CD14-positive monocyte (primary cell): ENCODE data around the gene ZBTB17. TPM values are rescaled to one million over a fixed set of nuclear protein-coding genes. Genes with fewer than 3 reads are reported as not detected.

Source experiments
- DNase-seq, 3 donors: peaks; one replicate each; pipeline ENCODE4 v3.0.0-alpha.2; 2011 to 2022
- H2AFZ ChIP-seq: 2 replicates; pipeline ENCODE4 v1.6.0; 2012; ENCODE audit warnings: mild to moderate bottlenecking, low read depth, low read length, inconsistent platforms; ENCODE audit not compliant: insufficient read depth, poor library complexity, severe bottlenecking
- H3K27ac ChIP-seq, 2 donors: 1 replicate in 1 of 2; 2 replicates in 1 of 2; pipeline ENCODE4 v1.5.1; 2012 to 2013; ENCODE audit warnings: low read length in 2 of 2, control low read depth in 1 of 2, inconsistent platforms in 1 of 2, low read depth in 1 of 2, mild to moderate bottlenecking in 1 of 2
- H3K27me3 ChIP-seq, 2 donors: one replicate each; pipeline versions ENCODE4 v1.6.0 to v1.6.1; 2011 to 2013; ENCODE audit warnings: low read length in 2 of 2; ENCODE audit not compliant: control insufficient read depth in 2 of 2, insufficient read depth in 2 of 2
- H3K36me3 ChIP-seq, 2 donors: replicated peaks in 1 of 2; 1 replicate in 1 of 2; 2 replicates in 1 of 2; pipeline versions ENCODE4 v1.5.1 to v1.6.1; 2012 to 2013; ENCODE audit warnings: low read length in 2 of 2, control low read depth in 1 of 2, inconsistent platforms in 1 of 2, mild to moderate bottlenecking in 1 of 2; ENCODE audit not compliant: insufficient read depth in 2 of 2, control insufficient read depth in 1 of 2
- H3K4me1 ChIP-seq, 2 donors: 1 replicate in 1 of 2; 2 replicates in 1 of 2; pipeline versions ENCODE4 v1.5.1 to v1.6.1; 2012 to 2013; ENCODE audit warnings: low read length in 2 of 2, control low read depth in 1 of 2, inconsistent platforms in 1 of 2, mild to moderate bottlenecking in 1 of 2, moderate library complexity in 1 of 2; ENCODE audit not compliant: insufficient read depth in 2 of 2, control insufficient read depth in 1 of 2
- H3K4me2 ChIP-seq: replicated peaks from 2 replicates; pipeline ENCODE3; 2012; ENCODE audit warnings: low read length, moderate library complexity, mild to moderate bottlenecking; ENCODE audit not compliant: poor library complexity, severe bottlenecking; ENCODE audit errors: extremely low read depth
- H3K4me3 ChIP-seq, 3 experiments: fragments of 200-600 bp in 1 of 3; sonication (generic) in 1 of 3; replicated peaks in 1 of 3; 1 replicate in 2 of 3; 2 replicates in 1 of 3; pipeline ENCODE4 v1.5.1; 2011 to 2013; ENCODE audit warnings: low read length in 3 of 3, mild to moderate bottlenecking in 3 of 3, control low read depth in 2 of 3, low read depth in 2 of 3, inconsistent platforms in 1 of 3, moderate library complexity in 1 of 3
- H3K79me2 ChIP-seq: 2 replicates; pipeline ENCODE4 v1.6.0; 2012; ENCODE audit warnings: mild to moderate bottlenecking, control low read depth, inconsistent platforms, low read length, moderate library complexity; ENCODE audit not compliant: insufficient read depth
- H3K9ac ChIP-seq: 2 replicates; pipeline ENCODE4 v1.6.0; 2017; ENCODE audit warnings: low read length, mild to moderate bottlenecking; ENCODE audit not compliant: insufficient read depth, poor library complexity, severe bottlenecking
- H3K9me3 ChIP-seq, 2 donors: replicated peaks in 1 of 2; 1 replicate in 1 of 2; 2 replicates in 1 of 2; pipeline versions ENCODE4 v1.5.1 to v1.6.1; 2012 to 2013; ENCODE audit warnings: low read length in 2 of 2, control low read depth in 1 of 2; ENCODE audit not compliant: control insufficient read depth in 1 of 2, insufficient read depth in 1 of 2
- H4K20me1 ChIP-seq: 2 replicates; pipeline ENCODE4 v1.6.0; 2012; ENCODE audit warnings: mild to moderate bottlenecking, low read length, control low read depth, moderate library complexity; ENCODE audit not compliant: insufficient read depth
- H3K27ac Mint-ChIP-seq, 7 donors: one replicate each; pipeline ENCODE4 v1.8.0; 2020; ENCODE audit warnings: mild to moderate bottlenecking in 7 of 7, mixed read lengths in 7 of 7, moderate library complexity in 6 of 7, inconsistent platforms in 2 of 7
- H3K27me3 Mint-ChIP-seq, 3 donors: one replicate each; pipeline ENCODE4 v1.8.0; 2021 to 2022; ENCODE audit warnings: low read depth in 3 of 3, mild to moderate bottlenecking in 3 of 3, mixed read lengths in 3 of 3, moderate library complexity in 3 of 3, inconsistent platforms in 1 of 3
- H3K36me3 Mint-ChIP-seq, 2 donors: one replicate each; pipeline ENCODE4 v1.8.0; 2020; ENCODE audit warnings: mixed read lengths in 2 of 2, inconsistent platforms in 1 of 2, mild to moderate bottlenecking in 1 of 2
- H3K4me1 Mint-ChIP-seq: one replicate; pipeline ENCODE4 v1.8.0; 2020; ENCODE audit warnings: mild to moderate bottlenecking, mixed read lengths
- H3K4me3 Mint-ChIP-seq, 2 donors: one replicate each; pipeline ENCODE4 v1.8.0; 2020; ENCODE audit warnings: mild to moderate bottlenecking in 2 of 2, mixed read lengths in 2 of 2, moderate library complexity in 1 of 2
- H3K9me3 Mint-ChIP-seq, 7 donors: one replicate each; pipeline ENCODE4 v1.8.0; 2020 to 2022; ENCODE audit warnings: mixed read lengths in 7 of 7, mild to moderate bottlenecking in 6 of 7, moderate library complexity in 6 of 7, inconsistent platforms in 2 of 7
- WGBS: methylation state at CpG from one replicate; pipeline ENCODE4 v1.1.5; 2013; ENCODE audit warnings: missing lambda C conversion rate; ENCODE audit not compliant: insufficient coverage; 5-methylcytosine and 5-hydroxymethylcytosine counted together
- intact Hi-C, 2 donors: fragments of 100-400 bp; cut with micrococcal nuclease; formaldehyde crosslinking; loops; one replicate each; pipeline versions ENCODE4 v1.15.0 to v1.15.1; 2023
- polyA plus RNA-seq, 3 donors: library from polyadenylated mRNA; depleted of rRNA in 1 of 3; unstranded in 2 of 3; stranded (reverse) in 1 of 3; fragments of 300-500 nt in 2 of 3; fragments of >200 nt in 1 of 3; fragmentation: Illumina TruSeq in 2 of 3; gene quantifications; 1 replicate in 2 of 3; 2 replicates in 1 of 3; pipeline ENCODE4 v1.2.3, GENCODE V29; 2012 to 2021
- TF ChIP-seq, protein P1 (sequence below): fragments of 200-600 bp; IDR thresholded peaks from one replicate; pipeline ENCODE4 v1.8.0; 2022; ENCODE audit warnings: antibody characterized with exemption, mild to moderate bottlenecking

ZBTB17 gene
- polyA plus RNA-seq, 3 donors, result 2.8 to 93.3 (median 7.6) TPM

DNA sequence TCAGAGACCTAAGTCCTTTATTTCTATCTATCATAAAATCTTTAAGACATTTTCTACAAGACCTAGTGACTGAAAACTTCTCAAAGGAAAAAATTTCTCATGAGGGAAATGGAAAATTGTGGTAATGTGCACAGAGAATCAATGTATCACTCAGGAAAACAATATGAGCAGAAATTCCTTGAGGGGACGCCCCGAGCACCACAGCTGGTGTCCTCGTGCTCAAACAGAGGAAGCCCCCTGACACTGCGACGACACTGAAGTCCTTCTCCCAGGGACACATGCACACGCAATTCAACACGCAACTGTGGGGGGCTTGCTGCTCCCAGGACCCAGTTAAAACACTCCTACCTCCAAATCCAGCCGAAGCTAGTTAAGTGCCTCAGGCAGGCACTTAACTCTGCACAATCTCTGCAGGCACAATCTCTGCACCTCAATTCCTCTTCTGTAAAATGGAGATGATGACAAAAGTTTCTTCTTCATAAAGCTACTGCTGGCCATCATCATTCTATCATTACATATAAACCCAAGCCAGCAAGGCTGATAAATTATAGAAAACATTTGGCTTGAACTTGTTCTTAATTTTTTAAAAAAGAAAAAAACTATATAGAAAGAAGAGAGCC, 16.0 kb downstream of the ZBTB17 start:
- Mint-ChIP-seq H3K36me3 (peaks cover 33 to 59% of the 10 kb centered on the region in 2 donors), H3K9me3 (peaks cover 0 to 1% (median 0%) of the 10 kb centered on the region in 7 donors), H3K4me1 (peaks cover 29% of the 10 kb centered on the region), H3K27ac (no peak overlapping the region), H3K4me3 (no peak overlapping the region), H3K27me3 (peaks cover 0 to 2% (median 0%) of the 10 kb centered on the region in 3 donors)
- Histone ChIP-seq H3K27me3 (no peaks in the 10 kb centered on the region), H3K4me2 (no peak overlapping the region), H2AFZ (no peak overlapping the region), H3K27ac (no peak overlapping the region), H3K4me3 (no peak overlapping the region), H3K9me3 (no peaks in the 10 kb centered on the region), H4K20me1 (peaks cover 80% of the 10 kb centered on the region), H3K4me1 (peaks cover 15 to 33% of the 10 kb centered on the region in 2 donors), H3K9ac (no peak overlapping the region), H3K36me3 (peaks cover 17 to 28% of the 10 kb centered on the region in 2 donors), H3K79me2 (peaks cover 93% of the 10 kb centered on the region)
- TF ChIP-seq, protein P1, sequence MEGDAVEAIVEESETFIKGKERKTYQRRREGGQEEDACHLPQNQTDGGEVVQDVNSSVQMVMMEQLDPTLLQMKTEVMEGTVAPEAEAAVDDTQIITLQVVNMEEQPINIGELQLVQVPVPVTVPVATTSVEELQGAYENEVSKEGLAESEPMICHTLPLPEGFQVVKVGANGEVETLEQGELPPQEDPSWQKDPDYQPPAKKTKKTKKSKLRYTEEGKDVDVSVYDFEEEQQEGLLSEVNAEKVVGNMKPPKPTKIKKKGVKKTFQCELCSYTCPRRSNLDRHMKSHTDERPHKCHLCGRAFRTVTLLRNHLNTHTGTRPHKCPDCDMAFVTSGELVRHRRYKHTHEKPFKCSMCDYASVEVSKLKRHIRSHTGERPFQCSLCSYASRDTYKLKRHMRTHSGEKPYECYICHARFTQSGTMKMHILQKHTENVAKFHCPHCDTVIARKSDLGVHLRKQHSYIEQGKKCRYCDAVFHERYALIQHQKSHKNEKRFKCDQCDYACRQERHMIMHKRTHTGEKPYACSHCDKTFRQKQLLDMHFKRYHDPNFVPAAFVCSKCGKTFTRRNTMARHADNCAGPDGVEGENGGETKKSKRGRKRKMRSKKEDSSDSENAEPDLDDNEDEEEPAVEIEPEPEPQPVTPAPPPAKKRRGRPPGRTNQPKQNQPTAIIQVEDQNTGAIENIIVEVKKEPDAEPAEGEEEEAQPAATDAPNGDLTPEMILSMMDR, result no peak
- intact Hi-C loops, result no loop called here
- WGBS, result 100% methylated on average over 7 of the region's 8 CpGs
- no peak for DNase-seq

DNA sequence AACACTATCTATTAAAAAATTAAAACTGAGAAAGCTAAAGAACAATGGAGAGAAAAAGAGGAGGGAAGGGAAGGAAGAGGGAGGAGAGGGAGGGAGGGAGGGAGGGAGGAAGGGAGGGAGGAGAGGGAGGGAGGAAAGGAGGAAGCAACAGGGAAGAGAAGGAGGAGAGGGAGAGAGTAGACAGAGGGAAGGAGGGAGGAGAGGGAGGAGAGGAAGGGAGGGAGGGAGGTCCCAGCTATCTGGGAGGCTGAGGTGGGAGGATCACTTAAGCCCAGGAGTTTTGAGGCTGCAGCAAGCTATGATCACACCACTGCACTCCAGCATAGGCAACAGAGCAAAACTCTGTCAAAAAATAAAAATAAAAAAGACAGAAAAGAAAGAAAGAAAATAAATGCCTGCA, 16.5 kb downstream of the ZBTB17 start:
- TF ChIP-seq, protein P1, result no peak
- H4K20me1 ChIP-seq, result peaks cover 78% of the 10 kb centered on the region
- H3K27ac ChIP-seq, result no peak overlapping the region
- no peaks in the 10 kb centered on the region for H3K9me3 ChIP-seq
- no peak overlapping the region for H3K9ac ChIP-seq
- H3K4me3 ChIP-seq, result no peak overlapping the region
- no peak for DNase-seq
- peaks cover 92% of the 10 kb centered on the region for H3K79me2 ChIP-seq
- no peak overlapping the region for H3K4me3 Mint-ChIP-seq
- intact Hi-C loops, result no loop called here
- peaks cover 0 to 1% (median 0%) of the 10 kb centered on the region in 7 donors for H3K9me3 Mint-ChIP-seq
- peak overlapping the region in 3 of 7 donors; percentile 48 to 73 (median 50) for H3K27ac Mint-ChIP-seq
- peaks cover 16 to 28% of the 10 kb centered on the region in 2 donors for H3K36me3 ChIP-seq
- H3K36me3 Mint-ChIP-seq, result peaks cover 32 to 56% of the 10 kb centered on the region in 2 donors
- H2AFZ ChIP-seq, result no peak overlapping the region
- no peak overlapping the region for H3K4me2 ChIP-seq
- H3K4me1 ChIP-seq, result peaks cover 15 to 30% of the 10 kb centered on the region in 2 donors
- peaks cover 0 to under 1% (median 0%) of the 10 kb centered on the region in 3 donors for H3K27me3 Mint-ChIP-seq
- H3K27me3 ChIP-seq, result no peaks in the 10 kb centered on the region
- peaks cover 29% of the 10 kb centered on the region for H3K4me1 Mint-ChIP-seq
